CD4-positive, alpha-beta T cell treated with Interleukin-2 at 100 ng/mL for 4 hours (primary cell): ENCODE data around the gene BAG2.

Experiments
- DNase-seq: peaks from one replicate; pipeline ENCODE4 v3.0.0-alpha.2; 2020; ENCODE audit warnings: low spot score

The BAG2 gene

GRCh38 chr6:57174511-57174907 lies 2.4 kb downstream of the BAG2 start:
- no peak for DNase-seq

- DNase-seq: no peak
These were observed 5.6 kb downstream of the BAG2 start for GRCh38 chr6:57177545-57178265.

- no peak for DNase-seq
These were observed 8.5 kb downstream of the BAG2 start for GRCh38 chr6:57180596-57180995.

- DNase-seq: no peak
These were observed 9.9 kb downstream of the BAG2 start for GRCh38 chr6:57182017-57182432.

- DNase-seq: no peak
These were observed 11.2 kb downstream of the BAG2 start for GRCh38 chr6:57183336-57183735.

- no peak for DNase-seq
These were observed 18.0 kb downstream of the BAG2 start for GRCh38 chr6:57190140-57190539.

- DNase-seq: no peak
These were observed 21.1 kb downstream of the BAG2 start for GRCh38 chr6:57193177-57193576.

GRCh38 chr6:57195457-57195856 lies 23.3 kb downstream of the BAG2 start:
- no peak for DNase-seq

- no peak for DNase-seq
These were observed 27.0 kb downstream of the BAG2 start for GRCh38 chr6:57198926-57199636.

- DNase-seq: no peak
These were observed 29.6 kb downstream of the BAG2 start for GRCh38 chr6:57201718-57202117.

- DNase-seq: no peak
These were observed 33.6 kb downstream of the BAG2 start for GRCh38 chr6:57205550-57206328.

GRCh38 chr6:57207141-57207540 lies 35.0 kb downstream of the BAG2 start:
- no peak for DNase-seq

GRCh38 chr6:57207872-57208271 lies 35.7 kb downstream of the BAG2 start:
- DNase-seq: no peak

- no peak for DNase-seq
These were observed 36.9 kb downstream of the BAG2 start for GRCh38 chr6:57209030-57209429.

- DNase-seq: no peak
These were observed 37.9 kb downstream of the BAG2 start for GRCh38 chr6:57210060-57210459.

GRCh38 chr6:57215260-57215659 lies 43.1 kb downstream of the BAG2 start:
- no peak for DNase-seq

GRCh38 chr6:57216235-57217101 lies 44.3 kb downstream of the BAG2 start:
- no peak for DNase-seq

GRCh38 chr6:57217270-57217669 lies 45.1 kb downstream of the BAG2 start:
- DNase-seq: no peak

GRCh38 chr6:57220083-57220703 lies 48.1 kb downstream of the BAG2 start:
- DNase-seq: no peak

- DNase-seq: peak; percentile 39
These were observed 49.2 kb downstream of the BAG2 start for GRCh38 chr6:57221191-57221935.
